ENCODE measurements around the gene F12. TPM values are rescaled to one million over a fixed set of nuclear protein-coding genes. Genes with fewer than 3 reads are reported as not detected.
"Not testable (repeated sequence)": the region's sequence is repeated elsewhere in the genome, so short reads cannot be mapped to it uniquely, and the experiment has no call there.

The F12 gene
- total RNA-seq, 1 donor from 2014 or later: 4.3 TPM

DNA sequence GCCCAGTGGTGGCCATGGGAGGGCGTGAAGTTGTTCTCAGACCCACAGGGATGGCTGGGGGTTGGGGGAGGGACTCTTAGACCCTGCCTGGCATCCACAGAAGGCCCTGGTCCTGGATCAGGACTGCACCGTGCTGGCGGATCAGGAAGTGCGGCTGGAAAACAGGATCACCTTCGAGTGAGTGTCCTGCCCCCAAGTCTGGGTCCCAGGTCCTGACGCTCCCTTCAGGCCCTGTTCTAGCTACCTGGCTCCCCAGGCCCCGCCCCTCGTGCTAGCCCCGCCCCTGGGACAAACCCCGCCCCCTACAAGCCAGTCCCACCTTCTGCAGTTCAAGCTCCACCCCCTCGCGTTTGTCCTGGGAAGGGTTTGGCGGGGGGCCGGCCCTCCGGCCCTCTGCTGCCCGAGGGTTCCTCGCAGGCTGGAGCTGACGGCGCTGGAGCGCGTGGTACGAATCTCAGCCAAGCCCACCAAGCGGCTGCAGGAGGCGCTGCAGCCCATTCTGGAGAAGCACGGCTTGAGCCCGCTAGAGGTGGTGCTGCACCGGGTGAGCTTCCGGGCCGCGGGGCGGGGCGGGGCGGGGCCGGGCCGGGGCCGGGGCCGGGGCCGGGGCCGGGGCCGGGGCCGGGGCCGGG lies 38.8 kb downstream of the F12 start:
- DNase-seq (ENCODE audit: extremely low read depth, low read depth, low spot score): no peak

DNA sequence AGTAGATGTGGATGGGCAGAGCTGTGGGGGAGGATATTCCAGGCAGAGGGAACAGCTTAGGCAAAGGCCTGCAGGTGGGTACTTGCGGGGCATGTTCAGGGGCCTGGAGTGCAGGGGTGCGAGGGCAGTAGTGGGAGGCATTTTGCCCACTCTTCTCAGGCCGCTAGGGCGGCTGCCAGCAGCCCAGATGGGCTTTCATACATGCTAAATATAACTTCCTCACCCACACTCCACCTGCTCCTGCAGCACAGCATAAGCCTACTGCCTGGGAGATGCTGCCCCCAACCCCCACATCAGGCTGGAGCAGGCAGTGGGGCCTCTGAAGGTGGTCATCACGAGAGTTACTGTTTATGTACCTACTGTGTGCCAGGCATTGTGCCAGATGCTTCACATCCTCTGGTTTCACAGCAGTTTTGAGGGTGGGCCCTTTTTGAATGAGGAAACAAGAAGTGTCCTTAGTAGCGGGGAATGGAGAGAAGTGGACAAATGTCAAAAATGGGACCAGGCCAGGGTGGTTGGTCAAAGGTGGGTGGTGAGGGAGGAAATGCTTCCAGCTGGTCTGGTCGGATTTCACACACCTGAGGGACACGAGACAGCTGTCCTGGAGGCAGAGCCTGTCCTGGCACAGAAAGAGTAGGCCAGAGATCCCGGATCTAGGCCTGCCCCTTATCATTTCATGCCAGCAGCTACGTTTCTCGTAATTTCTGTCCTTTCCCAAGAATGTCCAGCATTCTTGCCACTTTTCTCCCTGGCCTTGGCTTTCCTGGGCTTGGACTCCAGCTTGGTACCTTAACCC lies 39.5 kb downstream of the F12 start:
- no peak for DNase-seq (ENCODE audit: extremely low read depth, low read depth, low spot score)

DNA sequence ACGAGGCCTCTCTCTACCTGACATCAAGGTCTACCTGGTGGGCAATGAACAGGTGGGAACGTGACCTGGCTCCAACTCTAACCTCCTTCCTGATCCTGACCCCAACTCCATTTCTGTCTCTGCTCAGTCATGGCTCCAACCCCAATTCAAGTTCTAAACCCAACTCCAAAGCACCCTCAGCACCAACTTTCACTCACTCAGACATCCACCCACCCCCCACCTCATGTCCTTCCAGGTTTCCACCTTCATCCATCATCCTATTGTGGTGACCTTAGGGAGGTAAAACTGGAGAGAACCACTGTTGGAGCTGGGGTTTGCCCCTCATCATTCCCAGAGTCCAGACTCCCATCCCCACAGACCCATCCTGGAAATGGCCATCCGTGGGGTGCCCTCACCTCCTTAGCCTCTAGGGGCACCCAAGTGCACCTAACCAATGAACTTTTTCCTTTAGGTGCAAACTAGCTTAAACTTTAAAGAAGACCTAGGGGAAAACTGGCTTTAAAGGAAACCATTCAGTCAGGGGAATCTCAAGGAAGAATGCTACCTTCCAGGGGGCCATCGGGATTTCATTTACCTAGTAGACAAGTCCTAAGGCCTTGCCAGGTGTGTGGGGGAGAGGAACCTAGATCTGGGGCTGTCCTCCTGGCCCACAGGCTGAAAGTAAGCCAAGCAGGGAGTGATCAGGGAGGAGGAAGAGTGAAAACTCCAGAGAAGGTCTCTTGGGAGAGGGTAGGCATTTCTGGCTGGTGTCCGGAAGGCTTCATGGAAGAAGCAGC lies 40.3 kb downstream of the F12 start:
- no peak for DNase-seq (ENCODE audit: extremely low read depth, low read depth, low spot score)

DNA sequence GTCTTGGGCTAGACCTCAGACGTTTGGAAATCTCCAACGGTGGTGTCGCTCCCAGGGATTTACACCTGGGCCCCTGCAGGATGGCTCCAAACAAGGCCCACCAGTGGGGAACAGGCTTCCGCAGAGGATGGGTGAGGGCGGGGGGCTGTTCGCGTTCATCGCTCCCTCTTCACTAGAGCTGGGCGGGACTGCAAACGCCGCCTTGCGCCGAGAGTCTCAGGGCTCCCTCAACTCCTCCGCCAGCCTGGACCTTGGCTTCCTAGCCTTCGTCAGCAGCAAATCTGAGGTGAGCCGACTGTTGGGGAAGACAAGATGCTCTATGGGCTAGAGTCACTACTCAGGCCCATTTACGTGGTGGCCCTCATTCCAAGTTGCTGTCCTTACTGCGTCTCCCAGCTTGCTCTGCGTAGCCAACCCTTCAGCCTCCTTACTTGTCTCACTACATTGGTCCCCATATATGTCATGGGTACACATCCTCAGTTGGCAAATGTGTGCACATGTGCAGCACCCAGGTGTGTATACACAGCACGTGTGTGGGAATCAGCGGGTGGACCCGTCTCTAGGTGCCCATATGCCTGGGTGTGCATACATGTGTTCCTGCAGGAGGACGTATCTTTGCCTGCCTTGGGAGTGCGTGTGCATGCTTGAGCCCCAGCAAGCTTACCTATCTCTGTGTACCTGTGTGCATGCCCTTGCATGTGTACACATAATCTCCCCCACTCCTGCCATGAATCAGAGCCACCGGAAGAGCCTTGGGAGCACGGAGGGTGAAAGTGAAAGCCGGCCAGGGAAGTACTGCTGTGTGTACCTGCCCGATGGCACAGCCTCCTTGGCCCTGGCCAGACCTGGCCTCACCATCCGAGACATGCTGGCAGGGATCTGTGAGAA lies 41.1 kb downstream of the F12 start:
- no peak for DNase-seq (ENCODE audit: extremely low read depth, low read depth, low spot score)

DNA sequence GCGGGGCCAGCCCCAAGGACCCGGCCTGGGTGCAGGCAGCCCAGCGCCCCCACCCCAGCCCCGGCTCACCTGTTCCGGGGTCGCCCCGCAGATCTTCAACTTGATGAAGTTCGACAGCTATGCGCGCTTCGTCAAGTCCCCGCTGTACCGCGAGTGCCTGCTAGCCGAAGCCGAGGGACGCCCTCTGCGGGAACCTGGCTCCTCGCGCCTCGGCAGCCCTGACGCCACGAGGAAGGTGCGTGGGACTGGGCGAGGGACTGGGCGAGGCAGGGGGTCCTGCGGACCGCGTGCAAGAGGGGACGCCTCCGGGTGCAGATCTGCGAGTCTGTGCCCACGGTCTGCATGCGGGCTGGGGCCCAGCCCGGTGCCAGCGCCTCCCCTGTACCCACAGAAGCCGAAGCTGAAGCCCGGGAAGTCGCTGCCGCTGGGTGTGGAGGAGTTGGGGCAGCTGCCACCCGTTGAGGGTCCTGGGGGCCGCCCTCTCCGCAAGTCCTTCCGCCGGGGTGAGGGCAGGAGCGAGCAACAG lies 42.0 kb downstream of the F12 start:
- no peak for DNase-seq (ENCODE audit: extremely low read depth, low read depth, low spot score)

DNA sequence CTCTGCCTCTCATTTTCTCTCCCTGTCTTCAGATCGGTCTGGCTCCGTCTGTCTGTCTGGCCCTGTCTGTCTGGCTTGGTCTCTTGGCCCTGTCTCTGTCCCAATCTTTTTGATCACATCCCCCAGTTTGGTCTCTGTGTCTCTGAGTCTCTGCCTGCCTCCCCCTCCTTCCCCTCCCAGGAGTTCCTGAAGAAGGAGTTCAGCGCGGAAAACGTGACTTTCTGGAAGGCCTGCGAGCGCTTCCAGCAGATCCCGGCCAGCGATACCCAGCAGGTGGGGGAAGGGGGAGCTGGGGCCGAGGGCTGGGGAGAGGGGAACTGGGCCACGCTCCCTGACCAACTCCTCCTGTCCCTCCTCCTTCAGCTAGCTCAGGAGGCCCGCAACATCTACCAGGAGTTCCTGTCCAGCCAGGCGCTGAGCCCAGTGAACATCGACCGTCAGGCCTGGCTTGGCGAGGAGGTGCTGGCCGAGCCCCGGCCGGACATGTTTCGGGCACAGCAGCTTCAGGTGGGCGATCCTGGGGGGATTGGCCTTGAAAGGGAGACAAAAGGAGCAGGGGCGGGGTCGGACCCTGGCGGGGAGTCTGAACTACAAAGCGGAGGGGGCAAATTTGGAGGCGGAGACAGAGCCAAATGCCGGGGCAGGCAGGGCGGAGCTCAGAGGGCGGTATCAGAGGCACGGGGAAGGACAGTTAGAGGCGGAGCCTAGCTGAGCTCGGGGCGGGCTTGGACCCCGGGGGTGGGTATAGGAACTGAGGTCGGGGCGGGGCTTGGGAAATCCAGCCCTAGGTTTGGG lies 42.6 kb downstream of the F12 start:
- no peak for DNase-seq (ENCODE audit: extremely low read depth, low read depth, low spot score)

DNA sequence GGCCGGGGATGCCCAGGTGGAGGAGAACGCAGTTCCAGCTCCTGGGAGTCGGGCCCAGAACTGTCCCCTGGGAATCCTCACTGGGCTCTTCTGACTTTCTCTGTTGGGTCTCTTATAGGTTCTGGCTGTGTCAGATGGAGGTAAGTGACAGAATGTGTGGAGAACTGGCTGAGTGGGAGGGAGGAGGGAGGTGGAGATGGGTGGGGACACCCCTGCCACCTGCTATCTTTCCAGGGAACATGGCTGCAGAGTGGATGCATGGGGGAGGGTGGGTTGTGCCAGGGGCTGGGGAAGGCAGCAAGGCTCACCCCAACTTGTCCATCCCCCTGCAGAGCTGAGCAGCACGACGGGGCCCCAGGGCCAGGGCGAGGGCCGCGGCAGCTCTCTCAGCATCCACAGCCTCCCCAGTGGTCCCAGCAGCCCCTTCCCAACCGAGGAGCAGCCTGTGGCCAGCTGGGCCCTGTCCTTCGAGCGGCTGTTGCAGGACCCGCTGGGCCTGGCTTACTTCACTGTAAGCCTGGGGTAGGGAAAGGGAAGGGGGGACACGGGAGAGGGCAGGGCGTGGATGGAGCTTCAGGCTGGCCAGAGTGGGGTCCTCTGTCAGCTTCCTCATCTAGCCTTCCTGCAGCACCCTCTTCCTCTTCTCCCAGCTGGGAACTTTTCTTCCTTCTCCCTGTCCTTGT lies 43.4 kb downstream of the F12 start:
- no peak for DNase-seq (ENCODE audit: extremely low read depth, low read depth, low spot score)

DNA sequence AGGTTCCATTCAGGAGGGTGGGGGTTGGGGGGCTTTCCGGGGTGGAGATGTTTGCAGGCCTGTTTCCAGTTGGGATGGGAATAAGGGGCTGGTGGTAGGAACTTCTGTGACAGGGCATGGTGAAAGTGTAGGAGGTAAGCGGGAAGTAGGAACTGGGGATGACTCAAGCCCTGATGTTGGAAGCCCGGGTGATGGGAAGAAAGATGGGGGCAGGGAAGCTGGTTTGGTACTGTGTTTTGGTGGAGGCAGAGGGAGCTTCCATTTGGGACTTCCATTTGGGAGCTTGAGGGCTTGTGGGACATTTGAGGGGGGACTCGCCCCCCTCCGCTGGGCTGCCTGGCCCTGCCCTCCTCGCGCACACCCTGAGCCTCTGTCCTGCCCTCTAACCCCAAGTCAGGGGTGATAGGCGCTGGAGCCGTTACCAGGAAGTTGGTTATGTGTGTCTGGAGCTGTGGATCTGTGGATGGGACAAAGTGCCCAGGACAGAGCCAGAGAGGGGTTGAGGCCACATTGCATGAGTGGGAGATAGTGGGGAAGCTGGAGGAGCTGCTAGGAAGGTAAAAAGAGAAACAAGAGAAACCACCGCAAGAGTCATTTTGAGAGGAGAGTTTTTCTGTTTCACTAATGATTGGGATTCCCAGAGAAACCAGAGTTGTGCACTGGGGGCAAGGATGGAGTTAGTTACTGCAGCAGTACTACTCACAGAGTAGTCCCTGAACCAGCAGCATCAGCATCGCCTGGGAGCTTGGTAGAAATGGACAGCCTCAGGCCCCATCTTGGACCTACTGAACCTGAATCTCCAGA lies 45.0 kb downstream of the F12 start:
- DNase-seq (ENCODE audit: extremely low read depth, low read depth, low spot score): no peak

DNA sequence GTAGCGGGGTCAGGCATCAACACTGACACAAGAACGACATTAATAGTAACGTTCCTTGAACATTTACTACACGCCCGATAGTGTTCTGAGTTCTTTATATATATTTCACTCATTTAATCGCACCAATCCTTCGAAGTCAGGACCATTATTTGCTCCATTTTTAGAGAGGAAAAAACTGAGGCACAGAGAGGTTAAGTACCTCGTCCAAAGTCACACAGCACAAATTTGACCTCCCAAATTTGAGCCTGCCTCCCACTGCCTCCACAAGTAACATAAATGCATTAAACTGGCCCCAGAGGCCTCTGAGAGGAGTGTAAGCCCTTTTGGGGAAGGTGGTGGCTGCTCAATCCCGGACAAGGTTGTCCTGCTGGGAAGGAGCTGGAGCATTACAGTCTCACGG lies 45.8 kb downstream of the F12 start:
- DNase-seq (ENCODE audit: extremely low read depth, low read depth, low spot score): no peak

DNA sequence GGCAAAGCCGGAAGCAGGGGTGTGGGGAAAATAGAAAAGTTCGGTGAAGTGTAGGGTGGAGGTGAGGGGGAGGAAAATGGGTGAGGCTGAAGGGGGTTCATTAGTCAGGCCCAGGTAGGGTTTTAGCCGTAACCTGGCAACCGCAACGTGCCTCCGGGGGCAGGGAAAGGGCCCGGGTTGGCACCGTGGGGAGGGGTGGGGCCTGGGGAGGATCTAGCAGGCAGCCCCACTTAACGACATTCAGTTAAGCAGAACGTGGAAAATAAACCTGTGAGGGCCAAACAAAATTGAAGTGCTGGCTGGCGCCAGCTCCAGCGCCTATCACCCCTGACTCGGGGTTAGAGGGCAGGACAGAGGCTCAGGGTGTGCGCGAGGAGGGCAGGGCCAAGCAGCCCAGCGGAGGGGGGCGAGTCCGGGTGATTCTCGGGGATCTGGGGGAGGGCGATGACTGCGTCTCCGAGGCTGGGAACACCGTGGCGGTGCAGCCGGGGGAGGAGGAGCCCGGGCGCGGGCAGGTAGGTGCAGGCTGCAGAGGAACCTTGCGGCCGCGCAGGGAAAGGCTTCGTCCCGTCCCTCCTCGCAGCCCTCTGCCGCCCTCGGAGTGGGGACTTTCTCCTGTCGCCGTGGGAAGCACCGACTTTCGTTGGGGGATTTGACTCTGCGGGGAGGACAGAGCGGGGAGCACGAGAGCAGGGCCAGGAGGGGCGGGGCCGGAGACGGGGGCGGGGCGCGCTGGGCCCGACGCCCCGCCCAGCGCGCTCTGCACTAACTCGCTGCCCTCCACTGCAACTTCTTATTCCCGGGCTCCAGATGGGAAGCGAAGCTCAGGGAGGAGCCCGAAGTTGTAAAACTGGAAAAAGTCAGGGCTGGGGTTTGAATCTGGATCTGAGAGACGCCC lies 46.5 kb downstream of the F12 start:
- DNase-seq (ENCODE audit: extremely low read depth, low read depth, low spot score): no peak

DNA sequence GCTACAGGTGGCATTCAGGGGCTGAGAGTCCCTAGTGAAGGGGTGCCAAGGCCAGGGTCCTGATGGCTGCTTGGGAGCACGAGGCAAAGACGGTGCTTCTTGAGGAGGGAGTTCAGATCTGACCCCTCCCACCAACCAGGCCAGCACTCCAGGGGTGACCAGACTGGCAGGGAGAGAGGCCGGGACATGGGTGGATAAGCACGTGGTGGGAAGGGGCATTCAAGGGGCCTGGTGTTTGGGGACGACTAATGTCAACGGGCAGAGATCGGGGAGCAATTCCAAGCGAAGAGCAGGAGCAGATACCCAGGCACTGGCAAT lies 47.1 kb downstream of the F12 start:
- DNase-seq (ENCODE audit: extremely low read depth, low read depth, low spot score): no peak

DNA sequence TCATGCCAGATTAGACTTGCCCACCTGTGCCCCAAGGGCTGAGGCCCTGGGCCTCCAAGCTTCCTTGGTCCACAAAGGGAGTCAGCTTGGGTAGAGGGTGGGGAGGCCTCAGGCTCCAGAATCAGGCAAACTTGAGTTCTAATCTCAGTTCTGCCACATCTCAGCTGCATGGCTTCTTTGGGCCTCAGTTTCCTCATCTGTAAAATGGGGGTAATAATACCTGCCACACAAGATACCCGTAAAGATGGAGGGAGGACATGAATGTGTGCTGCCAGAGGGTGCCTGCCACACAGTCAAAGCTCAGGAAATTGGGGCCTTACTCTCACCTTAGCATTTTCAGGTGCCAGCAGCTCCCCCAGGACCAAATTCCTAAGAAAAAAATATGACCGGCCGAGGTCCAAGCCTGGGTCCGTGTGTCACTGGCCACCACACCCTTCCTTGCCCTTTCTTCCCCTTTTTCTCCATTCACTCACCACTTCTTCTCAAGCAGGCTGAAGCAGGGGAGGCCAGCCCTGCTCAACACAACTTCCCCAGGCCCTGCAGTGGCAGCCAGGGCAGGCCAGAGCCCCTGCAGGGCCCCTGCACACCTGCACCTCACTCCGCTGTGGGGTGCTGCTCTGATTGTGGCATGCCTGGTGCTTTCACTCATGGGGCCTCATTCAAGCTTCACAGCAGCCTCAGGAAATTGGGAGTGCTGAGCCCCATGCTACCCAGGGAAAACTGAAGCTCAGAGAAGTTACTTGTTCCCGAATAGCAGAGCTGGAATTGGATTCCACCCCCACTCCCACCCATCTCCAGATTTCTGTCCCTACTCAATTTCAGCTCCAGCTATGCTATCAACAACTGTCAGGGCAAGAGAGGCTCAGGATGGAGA lies 47.7 kb downstream of the F12 start:
- DNase-seq (ENCODE audit: extremely low read depth, low read depth, low spot score): no peak

DNA sequence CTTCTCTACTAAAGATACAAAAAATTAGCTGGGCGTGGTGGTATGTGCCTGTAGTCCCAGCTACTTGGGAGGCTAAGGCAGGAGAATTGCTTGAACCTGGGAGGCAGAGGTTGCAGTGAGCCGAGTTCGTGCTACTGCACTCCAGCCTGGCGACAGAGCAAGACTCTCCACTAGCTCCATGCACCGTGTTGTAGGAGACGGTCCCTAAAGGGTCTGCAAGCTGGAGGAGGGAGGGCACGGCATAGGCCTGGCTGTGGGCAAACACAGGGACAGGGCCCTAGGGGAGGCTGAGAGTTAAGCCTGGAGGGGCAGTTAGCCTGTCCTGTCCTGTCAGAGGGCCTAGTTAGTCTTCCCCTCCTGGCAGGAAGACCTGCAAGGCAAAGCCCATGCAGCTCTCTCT lies 48.6 kb downstream of the F12 start:
- not testable (repeated sequence) for DNase-seq (ENCODE audit: extremely low read depth, low read depth, low spot score)

DNA sequence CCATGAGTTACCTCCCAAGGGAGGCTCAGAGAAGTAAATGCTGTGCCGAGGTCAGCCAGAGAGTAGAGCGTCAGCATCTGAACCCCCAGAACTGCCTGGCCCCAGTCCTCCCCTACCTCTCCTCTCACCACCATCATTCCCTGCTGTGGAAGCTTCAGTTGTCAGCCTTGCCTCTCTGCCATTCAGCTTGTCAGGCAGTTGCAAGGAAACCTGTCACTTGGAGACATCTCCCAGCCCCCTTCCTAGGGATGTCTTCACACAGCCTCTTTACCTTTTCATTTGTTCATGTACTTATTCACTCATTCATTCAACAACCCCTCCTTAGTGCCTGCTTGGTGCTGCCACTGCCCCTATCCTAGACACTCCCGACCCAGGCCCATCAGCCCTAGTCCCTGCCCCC lies 49.5 kb downstream of the F12 start:
- no peak for DNase-seq (ENCODE audit: extremely low read depth, low read depth, low spot score)

DNA sequence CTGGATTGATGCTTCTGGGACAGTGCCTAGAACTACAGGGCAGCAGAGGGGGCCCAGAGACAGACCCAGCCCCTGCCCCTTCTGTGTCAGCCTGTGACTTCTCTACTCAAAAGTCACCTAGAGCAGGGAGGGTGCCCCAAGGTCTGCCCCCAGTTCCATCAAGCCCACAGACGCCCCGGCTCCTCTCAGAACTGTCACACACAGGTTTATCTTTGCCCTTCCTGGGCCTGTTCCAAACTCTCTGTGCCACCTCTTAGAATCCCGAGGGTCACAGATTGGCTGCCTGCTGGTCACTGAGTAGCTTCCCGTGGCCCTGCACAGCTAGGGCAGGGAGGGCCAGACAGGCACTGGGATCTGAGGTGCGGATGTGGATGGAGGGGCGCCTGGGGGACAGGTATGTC lies 49.9 kb downstream of the F12 start:
- DNase-seq (ENCODE audit: extremely low read depth, low read depth, low spot score): no peak

DNA sequence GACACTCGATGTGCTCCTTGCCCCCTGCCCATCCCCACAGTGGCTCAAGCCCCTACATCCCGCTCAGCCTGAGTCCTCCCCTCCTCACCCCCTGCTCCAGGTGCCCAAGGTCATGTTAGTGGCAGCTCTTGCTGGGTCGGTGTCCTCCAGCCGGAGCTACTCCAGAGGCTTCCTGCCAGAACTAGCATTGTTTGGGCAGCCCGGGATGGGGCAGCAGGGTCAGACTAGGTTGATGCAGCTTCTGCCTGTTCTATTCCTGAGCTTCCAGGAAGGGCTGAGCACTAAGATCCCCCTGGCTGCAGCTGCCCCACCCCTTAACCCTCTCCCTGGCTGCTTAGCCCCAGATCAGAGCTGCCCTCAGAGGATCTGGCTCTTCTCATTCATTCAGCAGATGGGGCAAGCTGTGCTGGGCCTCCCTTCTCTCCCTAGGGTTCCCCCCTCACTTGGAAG lies 51.0 kb downstream of the F12 start:
- no peak for DNase-seq (ENCODE audit: extremely low read depth, low read depth, low spot score)
